ENCODE results near the gene CEP192.

The CEP192 gene

DNA sequence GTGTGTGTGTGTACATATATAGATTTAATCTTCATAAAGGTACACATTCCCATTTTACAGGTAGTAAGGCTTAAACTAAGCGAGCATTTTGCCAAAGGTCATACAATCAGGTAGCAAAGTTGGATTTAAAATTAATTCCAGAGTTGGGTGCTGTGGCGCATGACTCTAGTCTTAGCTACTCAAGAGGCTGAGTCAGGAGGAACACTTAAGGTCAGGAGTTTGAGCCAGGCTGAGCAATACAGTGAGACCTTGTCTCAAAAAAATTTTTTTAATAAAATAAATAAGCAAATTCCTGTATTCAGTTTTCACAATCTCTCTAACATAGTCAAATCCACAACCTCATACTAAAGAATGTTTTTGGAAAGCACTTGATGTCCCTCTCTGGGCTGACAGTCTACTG, 115.9 kb downstream of the CEP192 start:
- no peak for DNase-seq

DNA sequence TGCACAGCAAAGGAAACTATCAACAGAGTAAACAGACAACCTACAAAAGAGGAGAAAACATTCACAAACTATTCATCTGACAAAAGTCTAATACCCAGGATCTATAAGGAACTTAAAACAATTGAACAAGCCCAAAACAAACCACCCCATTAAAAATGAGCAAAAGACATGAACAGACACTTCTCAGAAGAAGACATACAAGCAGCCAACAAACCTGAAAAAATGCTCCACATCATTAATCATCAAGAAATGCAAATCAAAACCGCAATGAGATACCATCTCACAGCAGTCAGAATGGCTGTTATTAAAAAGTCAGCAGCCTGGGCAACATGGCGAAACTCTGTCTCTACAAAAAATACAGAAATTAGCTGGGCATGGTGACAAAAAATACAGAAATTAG, 117.2 kb downstream of the CEP192 start:
- no peak for DNase-seq

DNA sequence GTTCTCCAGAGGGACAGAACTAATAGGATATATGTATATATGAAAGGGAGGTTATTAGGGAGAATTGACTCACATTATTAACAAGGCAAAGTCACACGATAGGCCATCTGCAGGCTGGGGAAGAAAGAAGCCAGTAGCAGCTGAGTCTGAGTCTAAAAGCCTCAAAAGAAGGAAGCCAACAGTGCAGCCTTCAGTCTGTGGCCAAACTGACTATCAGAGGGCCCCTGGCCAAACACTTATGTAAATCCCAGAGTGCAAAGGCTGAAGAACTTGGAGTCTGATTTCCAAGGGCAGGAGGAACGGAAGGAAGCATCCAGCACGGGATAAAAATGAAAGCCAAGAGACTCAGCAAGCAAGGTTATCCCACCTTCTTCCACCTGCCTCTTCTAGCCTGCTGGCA, 119.4 kb downstream of the CEP192 start:
- DNase-seq, result no peak

DNA sequence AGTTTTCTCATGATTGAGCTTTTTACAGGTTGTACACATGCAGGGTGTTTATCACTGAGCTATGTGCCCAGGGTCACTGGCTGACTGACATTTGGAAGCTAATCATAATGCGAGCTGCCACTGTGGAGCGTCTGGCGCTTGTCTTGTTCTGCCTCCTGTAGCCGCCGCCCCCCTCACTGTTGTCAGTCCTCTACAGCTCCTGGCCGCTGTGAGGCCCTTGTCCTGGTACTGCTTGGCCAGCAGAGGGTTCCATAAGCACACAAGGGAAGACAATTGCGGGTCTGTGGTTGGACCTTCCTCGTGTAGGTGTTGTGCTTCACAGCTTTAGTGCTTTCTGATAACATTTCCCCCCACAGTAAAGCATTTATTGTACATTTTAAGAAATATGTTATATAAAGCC, 121.8 kb downstream of the CEP192 start:
- DNase-seq, result peak; percentile 76

DNA sequence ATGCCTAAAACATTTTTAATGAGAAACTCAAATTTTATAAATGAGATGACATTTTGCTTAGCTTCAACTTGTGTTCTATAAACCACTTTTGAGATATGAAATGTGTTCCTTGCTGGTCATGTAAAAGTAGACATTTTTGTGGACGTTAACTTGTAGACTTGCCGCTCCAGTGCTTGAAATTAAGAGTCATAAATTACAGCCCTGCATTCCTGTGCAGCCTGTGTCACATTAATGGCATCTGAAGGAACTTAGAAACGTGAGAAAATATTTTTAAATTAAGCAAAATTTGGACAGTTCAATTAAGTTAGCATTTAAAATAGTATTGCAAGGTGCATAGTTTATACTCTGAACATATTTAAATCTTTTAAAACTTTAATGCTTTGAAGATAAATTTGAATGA, 129.1 kb downstream of the CEP192 start:
- no peak for DNase-seq

DNA sequence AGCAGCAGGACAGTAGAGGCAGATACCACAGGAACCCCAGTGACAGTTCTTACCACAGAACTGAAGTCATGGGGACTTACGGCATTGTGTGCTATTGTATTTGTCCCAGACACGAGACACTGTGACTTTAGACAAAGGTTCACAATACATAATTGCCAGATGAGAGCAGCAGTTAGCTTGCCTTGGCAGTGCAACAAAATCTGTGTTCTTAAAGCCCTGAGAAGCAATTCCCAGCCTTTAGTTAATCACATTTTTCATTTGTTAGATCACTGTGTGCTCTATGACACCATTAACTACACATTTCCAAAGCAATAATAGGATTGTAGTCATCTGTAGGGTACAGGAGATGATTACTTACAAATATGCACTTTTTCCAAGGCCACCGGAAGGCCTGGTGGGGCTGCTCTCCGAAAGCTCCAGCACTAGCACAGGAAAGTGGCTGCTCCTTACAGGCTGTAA, 129.8 kb downstream of the CEP192 start:
- DNase-seq, result no peak

DNA sequence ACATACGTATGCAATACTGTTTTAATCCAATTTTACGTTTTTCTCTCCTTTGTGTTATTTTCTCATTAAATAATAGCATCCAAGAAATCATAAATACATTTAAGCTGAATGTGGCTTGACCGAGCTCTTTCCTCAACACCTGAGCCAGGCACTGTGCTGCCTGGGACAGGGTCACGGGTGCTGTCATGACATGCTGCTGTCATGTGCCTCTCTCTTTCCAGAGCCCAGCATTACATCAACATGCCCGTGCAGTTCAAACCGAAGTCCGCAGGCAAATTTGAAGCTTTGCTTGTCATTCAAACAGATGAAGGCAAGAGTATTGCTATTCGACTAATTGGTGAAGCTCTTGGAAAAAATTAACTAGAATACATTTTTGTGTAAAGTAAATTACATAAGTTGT, 133.2 kb downstream of the CEP192 start:
- DNase-seq, result no peak

DNA sequence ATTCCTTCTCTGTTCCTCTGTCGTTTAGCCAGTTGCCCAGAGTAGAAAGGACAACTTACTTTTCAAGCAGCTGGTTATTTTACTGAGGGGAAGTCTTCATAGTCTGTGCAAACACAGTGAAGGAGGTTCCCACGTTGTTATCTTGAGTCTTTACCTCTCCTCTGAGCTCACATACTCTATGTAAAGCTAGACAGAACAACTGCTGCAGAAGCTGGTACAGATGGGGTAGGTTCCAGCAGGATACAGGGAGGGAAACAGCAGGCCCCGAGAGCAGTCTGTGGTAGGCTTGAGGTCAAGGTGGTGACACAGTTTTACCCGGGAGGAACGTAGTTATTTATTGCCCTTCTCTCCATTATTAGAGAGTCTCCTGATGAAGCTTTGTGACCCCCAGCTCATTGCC, 134.0 kb downstream of the CEP192 start:
- no peak for DNase-seq

DNA sequence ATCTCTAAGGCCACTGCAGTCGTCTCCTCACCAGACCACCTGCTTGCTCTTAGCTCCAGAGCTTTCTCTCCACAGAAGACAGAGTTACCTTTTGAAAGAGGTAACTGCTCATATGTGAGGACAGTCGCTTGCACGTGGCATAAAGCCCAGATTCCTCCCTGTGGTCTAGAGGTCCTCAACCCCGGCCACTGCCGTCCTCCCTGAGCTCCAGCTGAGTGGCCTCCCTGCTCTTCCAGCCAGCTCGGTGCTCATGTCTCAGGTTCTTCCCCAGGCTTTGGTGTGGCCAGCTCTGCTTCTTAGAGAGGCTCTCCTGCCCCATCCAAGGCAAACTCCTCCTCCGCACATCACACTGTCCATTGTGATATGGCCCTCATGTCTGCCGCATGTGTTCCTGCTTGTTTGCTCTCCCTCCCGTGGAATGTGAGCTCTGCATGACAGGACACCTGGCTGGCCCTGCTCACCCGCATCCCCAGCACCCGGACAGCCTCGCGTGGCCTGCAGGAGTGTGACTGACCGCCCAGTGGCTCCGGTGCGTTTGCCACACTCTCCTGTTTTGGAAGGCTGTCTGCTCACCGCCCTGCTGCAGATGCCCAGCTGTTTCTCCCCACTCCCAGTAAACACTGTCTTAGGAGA, 135.9 kb downstream of the CEP192 start:
- no peak for DNase-seq

DNA sequence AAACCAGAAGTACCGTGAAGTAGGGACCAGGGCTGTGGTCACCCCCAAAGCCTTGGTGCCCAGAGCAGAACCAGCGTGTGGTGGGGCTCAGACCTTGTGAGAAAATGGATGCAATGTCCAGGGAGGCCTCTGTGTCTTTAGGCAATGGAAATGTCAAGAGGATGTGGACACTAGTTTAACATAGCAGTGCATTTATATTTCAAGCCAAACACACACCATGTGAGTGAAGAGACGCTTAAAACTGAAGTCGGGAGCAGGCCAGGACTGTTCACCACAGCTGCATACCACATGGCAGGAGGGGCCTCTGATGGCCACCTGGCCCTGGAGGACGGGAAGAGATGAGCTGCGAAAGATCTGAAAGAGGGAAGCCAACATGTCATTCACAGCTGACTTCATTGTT, 140.1 kb downstream of the CEP192 start:
- DNase-seq, result no peak

DNA sequence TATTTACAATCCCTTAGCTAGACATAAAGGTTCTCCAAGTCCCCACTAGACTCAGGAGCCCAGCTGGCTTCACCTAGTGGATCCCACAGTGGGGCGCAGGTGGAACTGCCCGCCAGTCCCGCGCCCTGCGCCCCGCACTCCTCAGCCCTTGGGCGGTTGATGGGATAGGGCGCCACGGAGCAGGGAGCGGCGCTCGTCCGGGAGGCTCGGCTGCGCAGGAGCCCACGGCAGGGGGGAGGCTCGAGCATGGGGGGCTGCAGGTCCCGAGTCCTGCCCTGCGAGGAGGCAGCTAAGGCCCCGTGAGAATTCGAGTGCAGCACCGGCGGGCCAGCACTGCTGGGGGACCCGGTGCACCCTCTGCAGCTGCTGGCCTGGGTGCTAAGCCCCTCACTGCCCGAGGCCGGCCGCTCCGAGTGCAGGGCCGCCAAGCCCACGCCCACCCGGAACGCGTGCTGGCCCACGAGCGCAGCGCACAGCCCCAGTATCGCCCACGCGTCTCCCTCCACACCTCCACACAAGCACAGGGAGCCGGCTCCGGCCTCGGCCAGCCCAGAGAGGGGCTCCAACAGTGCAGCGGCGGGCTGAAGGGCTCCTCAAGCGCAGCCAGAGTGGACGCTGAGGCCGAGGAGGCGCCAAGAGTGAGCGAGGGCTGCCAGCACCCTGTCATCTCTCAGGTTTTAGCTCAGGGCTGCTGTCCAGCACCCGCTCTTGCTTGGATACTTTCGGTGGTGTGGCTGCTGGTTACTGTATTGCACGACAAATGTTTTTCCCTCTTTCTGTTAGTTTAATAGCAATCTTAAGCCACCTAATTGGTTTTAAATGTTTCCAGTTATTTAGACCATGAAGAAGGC, 143.6 kb downstream of the CEP192 start:
- DNase-seq, result no peak

DNA sequence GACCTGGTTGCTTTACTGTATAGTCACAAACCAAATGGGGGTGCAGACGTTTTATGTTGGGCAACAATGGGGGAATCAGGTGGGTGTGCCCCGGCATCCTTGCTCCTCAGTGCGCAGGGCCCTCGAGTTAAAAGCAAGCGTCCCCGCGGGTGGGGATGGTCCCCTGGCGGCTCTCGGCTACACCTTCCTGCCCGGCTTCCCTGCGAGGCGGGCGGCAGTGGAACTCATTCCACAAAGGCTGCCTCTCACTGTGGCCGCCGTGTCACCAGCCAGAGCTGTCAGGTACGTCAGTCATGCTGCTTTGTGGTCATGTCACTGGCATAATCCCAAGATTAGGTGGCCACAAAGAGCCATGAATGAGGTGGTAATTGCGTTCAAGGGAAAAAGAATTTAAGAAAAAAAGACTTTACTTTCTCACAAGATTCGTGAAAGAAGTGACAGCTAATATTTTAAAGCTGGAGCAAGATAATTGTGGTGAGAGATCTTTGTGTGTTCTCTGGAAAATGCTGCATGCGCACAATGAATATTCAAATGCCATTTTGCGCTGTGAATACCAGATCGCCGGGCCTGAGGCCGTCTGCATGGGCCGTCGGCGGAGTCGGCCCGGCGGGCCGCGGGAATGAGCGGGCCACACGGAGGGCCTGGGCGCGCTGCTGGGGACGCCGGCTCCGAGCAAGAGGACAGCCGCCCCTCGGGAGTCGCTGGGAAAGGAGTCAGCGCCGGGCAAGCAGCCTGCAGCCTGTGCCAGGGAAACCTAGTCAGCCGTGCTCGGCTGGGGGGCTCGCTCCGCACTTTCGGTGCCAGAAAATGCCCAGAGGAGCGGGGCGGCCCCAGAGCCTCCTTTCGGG, 145.1 kb downstream of the CEP192 start:
- DNase-seq, result peak; percentile 78

DNA sequence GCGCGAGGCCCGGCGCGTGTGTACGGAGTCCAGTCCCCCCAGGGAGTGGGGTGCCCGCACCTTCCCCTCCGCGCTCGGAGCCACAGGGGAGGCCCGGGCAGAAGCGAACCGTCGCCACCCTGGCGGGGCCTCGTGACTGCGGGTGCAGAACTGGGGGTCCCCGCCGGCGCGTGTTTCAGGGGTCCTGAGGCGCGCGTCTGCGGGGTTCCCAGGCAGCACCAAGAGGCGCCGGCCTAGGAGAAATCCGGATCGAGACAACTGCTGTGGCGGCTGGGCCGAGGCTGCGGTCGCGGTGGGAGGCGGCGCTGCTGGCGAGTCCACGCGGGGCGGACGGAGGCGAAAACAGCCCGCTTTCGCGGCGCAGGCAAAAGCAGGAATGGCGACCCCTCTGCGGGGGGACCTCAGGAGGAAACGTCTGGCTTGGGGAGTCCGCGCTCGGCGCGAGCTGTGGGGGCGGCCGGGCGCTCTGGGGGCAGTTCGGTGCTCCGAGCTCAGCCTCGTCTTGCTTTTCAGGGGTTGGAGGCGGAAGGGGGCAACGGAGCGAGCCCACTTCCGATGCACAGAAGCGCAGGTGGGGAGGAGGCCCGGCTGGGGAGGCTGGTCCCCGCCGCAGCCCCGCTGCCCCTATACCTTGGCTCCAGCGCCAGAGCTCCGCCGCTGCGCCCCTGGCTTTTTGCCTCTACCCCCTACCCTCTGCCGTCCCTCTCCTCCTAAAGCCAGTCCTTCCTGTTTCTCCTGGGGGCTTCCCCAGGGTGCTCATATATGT, 145.9 kb downstream of the CEP192 start:
- peak; percentile 45 for DNase-seq

DNA sequence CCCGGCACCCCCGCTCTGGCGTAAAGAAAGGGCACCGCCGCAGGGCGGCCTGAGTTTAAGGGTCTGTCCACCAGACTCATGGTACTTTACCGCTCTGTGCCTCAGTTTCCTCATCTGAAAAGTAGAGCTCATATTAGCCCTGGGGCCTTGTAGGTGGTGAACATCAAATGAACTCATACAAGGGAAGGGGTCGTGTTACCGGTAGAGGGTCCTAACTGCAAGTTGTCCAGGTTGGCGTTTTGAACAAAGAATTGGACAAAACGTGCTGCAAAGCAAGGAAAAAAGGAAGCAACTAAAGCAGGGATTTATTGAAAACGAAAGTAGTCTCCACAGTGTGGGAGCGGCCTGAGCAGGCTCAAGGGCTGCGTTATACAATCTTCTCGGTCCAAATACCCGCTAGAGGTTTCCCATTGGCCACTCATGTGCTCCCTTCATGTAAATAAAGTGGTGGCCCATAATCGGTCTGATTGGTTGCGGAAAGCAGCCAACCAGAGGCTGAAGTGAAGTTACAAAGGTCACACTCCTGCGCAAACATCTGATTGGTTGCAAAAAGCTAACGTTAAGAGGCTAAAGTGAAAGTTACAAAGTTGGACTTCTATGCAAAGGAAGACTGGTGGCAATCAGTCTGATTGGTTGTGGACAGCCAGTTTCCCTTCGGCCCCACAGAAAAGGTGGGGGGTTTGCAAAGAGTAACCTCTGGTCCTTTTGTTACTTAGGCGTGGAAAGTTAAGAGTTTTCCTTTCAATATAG, 146.7 kb downstream of the CEP192 start:
- DNase-seq, result peak; percentile 97

DNA sequence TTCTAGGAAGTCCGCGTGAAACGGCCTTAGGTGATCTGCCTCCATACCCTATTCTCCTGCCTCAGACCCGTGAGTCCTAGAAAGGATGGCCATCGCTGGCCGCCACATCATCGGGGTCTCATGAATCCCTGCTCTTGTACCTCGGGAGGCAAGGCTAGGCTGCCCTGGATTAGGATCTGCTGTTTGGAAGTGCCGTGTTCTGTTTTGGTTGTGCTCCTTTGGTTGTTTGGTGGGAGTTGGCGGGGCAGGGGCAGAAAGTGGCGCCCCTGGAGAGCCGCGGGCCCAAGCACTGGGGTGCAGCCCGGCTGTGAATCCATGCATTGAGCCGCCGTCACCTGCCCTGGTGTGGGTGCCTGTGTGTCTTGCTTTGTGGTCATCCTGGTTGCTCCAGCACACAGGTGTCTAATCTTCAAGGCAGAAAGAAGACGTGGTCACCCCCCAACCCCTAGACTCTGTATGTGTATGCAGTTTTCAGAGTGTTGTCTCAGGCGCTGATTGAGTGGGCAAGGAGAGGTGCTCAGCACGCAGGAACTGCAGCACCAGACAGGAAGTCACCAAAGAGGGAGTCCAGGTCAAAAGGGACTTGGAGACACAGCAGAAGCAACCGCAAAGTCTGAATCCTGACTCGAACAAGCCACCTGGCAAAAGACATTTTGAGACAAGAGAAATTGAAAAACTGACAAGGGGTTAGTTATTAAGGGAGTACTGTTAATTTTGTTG, 147.4 kb downstream of the CEP192 start:
- no peak for DNase-seq

DNA sequence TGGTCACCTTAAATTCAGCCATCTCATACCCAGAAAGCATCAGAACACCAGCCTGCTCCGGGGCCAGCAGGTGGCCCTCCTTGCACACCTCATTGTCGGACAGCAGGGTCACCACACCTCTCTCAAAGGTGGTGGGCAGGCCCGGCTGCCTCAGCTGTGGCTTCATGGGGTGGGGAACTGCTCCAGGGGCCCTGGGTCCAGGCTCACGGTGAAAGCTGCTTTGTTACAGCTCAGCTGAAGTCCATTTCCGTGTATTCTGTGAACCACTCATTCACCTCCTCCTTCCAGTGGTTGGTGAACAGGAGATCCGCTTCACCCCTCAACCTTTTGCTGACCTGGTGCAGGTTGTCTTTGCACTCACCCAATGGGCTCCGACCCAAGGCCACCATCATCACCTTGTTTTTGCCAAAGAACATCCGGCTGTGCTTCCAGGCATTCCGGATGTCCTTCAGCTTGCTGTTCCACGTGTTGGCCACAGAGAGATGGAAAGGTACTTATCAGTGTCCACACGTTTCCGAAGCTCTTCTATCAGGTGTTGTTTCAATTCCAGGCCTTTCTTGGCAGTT, 148.8 kb downstream of the CEP192 start:
- DNase-seq, result no peak

DNA sequence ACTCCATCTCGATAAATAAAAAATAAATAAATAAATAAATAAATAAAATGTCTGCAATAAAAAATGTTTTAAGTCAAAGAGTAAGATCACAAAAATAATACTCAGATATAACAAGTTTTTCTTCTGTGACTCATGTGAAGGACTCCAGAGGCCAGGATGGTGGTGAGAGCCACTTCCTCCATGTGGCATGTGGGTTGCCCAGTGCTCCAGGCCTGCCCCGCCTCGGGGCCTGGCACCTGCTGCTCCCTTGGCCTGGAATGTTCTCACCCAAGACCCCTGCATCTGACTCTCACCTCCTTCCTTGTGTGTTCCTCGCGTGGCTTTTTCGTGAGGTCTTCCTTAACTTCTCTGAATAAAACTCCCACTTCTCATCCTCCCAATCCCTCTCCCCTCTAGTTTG, 150.0 kb downstream of the CEP192 start:
- DNase-seq, result no peak

DNA sequence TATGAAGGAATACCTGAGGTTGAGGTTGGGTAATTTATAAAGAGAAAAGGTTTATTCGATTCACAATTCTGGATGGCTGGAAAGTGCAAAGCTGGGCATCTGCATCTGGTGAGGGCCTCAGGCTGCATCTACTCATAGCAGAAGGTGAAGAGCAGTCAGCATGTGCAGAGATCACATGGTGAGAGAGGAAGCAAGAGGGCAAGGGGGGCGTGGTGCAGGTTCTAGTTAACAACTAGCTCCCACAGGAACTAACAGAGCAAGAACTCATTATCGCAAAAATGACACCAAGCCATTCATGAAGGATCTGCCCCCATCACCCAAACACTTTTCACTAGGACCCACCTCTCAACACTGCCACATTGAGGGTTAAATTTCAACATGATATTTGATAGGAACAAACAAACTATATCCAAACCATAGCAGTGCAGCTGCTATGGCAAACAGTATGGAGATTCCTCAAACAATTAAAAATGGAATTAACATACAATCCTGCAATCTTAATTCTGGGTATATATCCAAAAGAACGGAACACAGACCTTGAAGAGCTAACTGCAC, 154.6 kb downstream of the CEP192 start:
- DNase-seq, result no peak

DNA sequence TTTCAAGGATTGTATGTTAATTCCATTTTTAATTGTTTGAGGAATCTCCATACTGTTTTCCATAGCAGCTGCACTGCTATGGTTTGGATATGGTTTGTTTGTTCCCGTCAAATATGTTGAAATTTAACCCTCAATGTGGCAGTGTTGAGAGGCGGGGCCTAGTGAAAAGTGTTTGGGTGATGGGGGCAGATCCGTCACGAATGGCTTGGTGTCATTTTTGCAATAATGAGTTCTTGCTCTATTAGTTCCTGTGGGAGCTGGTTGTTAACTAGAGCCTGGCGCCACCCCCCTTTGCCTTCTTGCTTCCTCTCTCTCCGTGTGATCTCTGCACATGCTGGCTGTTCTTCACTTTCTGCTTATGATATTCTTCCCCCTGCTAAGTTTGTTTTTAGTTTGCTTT, 156.0 kb downstream of the CEP192 start:
- peak; percentile 27 for DNase-seq

DNA sequence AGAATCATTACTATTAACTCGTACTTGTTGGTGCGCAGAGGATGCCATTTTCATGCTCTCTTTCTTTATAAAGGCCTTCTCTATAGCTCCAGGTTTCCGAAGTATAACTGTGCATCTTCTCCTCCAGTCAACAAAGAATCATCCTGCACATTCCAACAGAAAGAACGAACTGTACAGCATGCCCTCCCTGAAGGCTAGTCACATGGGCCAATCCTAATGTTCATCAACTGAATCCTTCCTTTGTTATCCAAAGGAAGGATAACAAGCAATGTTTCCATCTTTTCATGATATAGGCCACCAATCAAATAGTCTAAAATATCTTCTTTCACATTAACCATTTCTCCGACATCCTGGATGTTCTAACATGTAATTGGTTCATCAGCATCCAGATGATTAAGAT, 160.5 kb downstream of the CEP192 start:
- DNase-seq, result no peak

DNA sequence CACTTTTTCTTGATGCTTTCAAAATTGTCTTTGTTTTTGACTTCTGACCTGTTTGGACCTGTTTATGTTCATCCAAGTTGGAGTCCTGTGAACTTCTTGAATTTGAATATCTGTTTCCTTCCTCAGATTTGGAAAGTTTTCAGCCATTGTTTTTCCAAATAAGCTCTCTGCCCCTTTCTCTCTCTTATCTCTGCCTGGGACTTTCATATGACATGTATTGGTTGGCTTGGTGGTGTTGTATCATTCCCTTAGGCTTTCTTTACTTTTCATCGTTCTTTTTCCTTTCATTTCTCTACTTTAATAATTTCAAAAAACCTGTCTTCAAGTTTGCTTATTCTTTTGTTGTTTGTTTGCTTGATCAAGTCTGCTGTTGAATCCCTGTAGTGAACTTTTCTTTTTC, 167.3 kb downstream of the CEP192 start:
- no peak for DNase-seq

All from hematopoietic multipotent progenitor cell treated with erythropoietin and hydrocortisone succinate and interleukin-3 and kit ligand, for 6 days (in vitro differentiated cells).